Right lobe of liver (tissue), 4 donors: ENCODE results near the gene PERM1.

Source experiments
- POLR2A ChIP-seq: fragments of 450-650 bp; IDR thresholded peaks from one replicate; pipeline ENCODE4 v1.6.1; 2017; ENCODE audit warnings: antibody characterized with exemption, mild to moderate bottlenecking
- TF ChIP-seq, protein P1 (sequence below), 4 donors: fragments of 200-600 bp in 3 of 4; fragments of 450-650 bp in 1 of 4; IDR thresholded peaks; one replicate each; pipeline versions ENCODE4 v1.5.1 to v1.8.0; 2016 to 2022; ENCODE audit warnings: antibody characterized with exemption in 4 of 4, mild to moderate bottlenecking in 2 of 4
- donor health status: DM: no; HTN: no; CAD: no.
- donor health status: DM: no; HTN: no; CAD: no.
- donor health status: DM: no; HTN: yes; CAD: no.

- TF ChIP-seq, protein P1, sequence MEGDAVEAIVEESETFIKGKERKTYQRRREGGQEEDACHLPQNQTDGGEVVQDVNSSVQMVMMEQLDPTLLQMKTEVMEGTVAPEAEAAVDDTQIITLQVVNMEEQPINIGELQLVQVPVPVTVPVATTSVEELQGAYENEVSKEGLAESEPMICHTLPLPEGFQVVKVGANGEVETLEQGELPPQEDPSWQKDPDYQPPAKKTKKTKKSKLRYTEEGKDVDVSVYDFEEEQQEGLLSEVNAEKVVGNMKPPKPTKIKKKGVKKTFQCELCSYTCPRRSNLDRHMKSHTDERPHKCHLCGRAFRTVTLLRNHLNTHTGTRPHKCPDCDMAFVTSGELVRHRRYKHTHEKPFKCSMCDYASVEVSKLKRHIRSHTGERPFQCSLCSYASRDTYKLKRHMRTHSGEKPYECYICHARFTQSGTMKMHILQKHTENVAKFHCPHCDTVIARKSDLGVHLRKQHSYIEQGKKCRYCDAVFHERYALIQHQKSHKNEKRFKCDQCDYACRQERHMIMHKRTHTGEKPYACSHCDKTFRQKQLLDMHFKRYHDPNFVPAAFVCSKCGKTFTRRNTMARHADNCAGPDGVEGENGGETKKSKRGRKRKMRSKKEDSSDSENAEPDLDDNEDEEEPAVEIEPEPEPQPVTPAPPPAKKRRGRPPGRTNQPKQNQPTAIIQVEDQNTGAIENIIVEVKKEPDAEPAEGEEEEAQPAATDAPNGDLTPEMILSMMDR (IDR thresholded peaks at IDR 0.05), result no peak
- no peak for TF ChIP-seq POLR2A
Observed at GRCh38 chr1:1005774-1006304, 23.9 kb upstream of the PERM1 start.
